Transverse colon (tissue), 4 donors: ENCODE measurements around the gene DLG2.

ENCODE experiments used
- EP300 ChIP-seq: sonication (generic); formaldehyde crosslinking; IDR thresholded peaks from one replicate; pipeline ENCODE4 v1.6.1; 2017; ENCODE audit warnings: antibody characterized with exemption, low read depth
- POLR2A ChIP-seq: fragments of 450-650 bp; IDR thresholded peaks from one replicate; pipeline ENCODE4 v1.6.1; 2016; ENCODE audit warnings: antibody characterized with exemption, mild to moderate bottlenecking, moderate library complexity
- POLR2AphosphoS5 ChIP-seq, 3 donors: sonication (generic); formaldehyde crosslinking; IDR thresholded peaks; one replicate each; pipeline ENCODE4 v1.6.1; 2016; ENCODE audit warnings: antibody characterized with exemption in 3 of 3
- TF ChIP-seq, protein P1 (sequence below), 5 experiments: fragments of 200-600 bp in 3 of 5; fragments of 450-650 bp in 2 of 5; sonication (generic) in 3 of 5; IDR thresholded peaks; 1 replicate in 2 of 5; 2 replicates in 3 of 5; pipeline ENCODE4 v1.5.1; 2016 to 2017; ENCODE audit warnings: antibody characterized with exemption in 5 of 5, inconsistent platforms in 3 of 5, mild to moderate bottlenecking in 2 of 5, moderate library complexity in 1 of 5

DNA sequence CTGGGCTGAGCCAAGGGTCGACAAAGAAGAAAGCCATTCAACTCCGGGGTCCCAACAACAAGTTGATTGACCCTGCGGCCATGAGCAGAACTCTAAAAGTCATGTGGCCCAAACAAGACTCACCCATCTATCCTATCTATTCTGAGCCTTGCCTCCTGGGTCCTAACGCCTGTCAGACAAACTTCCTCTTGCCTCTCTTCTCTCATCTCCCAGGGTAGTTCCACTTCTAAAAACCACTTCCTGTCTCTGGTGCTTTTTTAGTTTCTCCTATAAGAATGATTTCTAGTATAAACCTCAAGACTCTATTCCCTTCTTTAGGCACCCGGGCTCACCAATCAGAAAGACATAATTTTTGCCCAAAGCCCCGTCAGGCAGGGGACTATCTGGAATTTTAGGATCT lies 530.2 kb downstream of the DLG2 start:
- TF ChIP-seq, protein P1, sequence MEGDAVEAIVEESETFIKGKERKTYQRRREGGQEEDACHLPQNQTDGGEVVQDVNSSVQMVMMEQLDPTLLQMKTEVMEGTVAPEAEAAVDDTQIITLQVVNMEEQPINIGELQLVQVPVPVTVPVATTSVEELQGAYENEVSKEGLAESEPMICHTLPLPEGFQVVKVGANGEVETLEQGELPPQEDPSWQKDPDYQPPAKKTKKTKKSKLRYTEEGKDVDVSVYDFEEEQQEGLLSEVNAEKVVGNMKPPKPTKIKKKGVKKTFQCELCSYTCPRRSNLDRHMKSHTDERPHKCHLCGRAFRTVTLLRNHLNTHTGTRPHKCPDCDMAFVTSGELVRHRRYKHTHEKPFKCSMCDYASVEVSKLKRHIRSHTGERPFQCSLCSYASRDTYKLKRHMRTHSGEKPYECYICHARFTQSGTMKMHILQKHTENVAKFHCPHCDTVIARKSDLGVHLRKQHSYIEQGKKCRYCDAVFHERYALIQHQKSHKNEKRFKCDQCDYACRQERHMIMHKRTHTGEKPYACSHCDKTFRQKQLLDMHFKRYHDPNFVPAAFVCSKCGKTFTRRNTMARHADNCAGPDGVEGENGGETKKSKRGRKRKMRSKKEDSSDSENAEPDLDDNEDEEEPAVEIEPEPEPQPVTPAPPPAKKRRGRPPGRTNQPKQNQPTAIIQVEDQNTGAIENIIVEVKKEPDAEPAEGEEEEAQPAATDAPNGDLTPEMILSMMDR (IDR thresholded peaks at IDR 0.05), result no peak
- TF ChIP-seq EP300 (no peak), POLR2AphosphoS5 (IDR thresholded peaks at IDR 0.05) (no peak), POLR2A (no peak)
